K562 treated with DMSO at 1 percent for 12 hours (cell line): ENCODE results near the gene SLC25A1. TPM values are rescaled to one million over a fixed set of nuclear protein-coding genes. Genes with fewer than 3 reads are reported as not detected.

Source experiments
- total RNA-seq: library from RNA; unstranded; fragments of 300-600 nt; gene quantifications from 2 replicates; pipeline ENCODE4 v1.2.3, GENCODE V29; 2022; ENCODE audit not compliant: insufficient read depth

The SLC25A1 gene
- total RNA-seq, result 254 and 278 TPM in 2 replicates

GRCh38 chr22:19178657-19179496 is at the start of gene SLC25A1:
TSS of gene SLC25A1 (minus strand) at chr22:19178736. CDS start at chr22:19178673, 63 bp downstream.

GRCh38 chr22:19149991-19150390 is 28.5 kb downstream of the SLC25A1 start, which contains the start of gene GSC2:
TSS of gene GSC2 (minus strand) at chr22:19150292. CDS start at chr22:19150283, 9 bp downstream.

GRCh38 chr22:19130959-19131684 is 47.4 kb downstream of the SLC25A1 start, which contains the start of gene TSSK2:
TSS of gene TSSK2 (plus strand) at chr22:19131308. CDS start at chr22:19131400, 92 bp downstream.

Other genes starting within 250 kb of the SLC25A1 start
- not detected in 2 replicates for gene PRODH, start 242.4 kb downstream of the SLC25A1 start, total RNA-seq
- 90.0 and 187 TPM in 2 replicates for gene DGCR2, start 56.3 kb downstream of the SLC25A1 start, total RNA-seq
- gene TSSK2, start 47.4 kb downstream of the SLC25A1 start, total RNA-seq, result not detected in 2 replicates
- gene ESS2, start 34.1 kb downstream of the SLC25A1 start, total RNA-seq, result 57.9 and 60.5 TPM in 2 replicates
- gene GSC2, start 28.4 kb downstream of the SLC25A1 start, total RNA-seq, result not detected in 2 replicates
- 14.4 and 25.9 TPM in 2 replicates for gene CLTCL1, start 113.0 kb upstream of the SLC25A1 start, total RNA-seq